Lung (tissue), 12 donors: ENCODE results near the gene RAD52. TPM values are rescaled to one million over a fixed set of nuclear protein-coding genes. Genes with fewer than 3 reads are reported as not detected.
"Not testable (repeated sequence)": the region's sequence is repeated elsewhere in the genome, so short reads cannot be mapped to it uniquely, and the experiment has no call there.

Source experiments
- ATAC-seq: fragments of 200-7000 bp; cut with Tn5 transposase; one replicate; pipeline ENCODE4 v1.9.1; 2020; ENCODE audit warnings: moderate number of reproducible peaks; ENCODE audit not compliant: insufficient read depth, low FRiP score
- DNase-seq, 3 donors: peaks; one replicate each; pipeline ENCODE4 v3.0.0-alpha.2; 2013 to 2017
- H3K27ac ChIP-seq, 2 donors: one replicate each; pipeline ENCODE4 v1.5.1; 2013; ENCODE audit warnings: mild to moderate bottlenecking in 2 of 2, moderate library complexity in 2 of 2, control low read depth in 1 of 2, inconsistent platforms in 1 of 2, low read depth in 1 of 2, low read length in 1 of 2
- H3K27me3 ChIP-seq, 3 donors: one replicate each; pipeline ENCODE4 v1.5.1; 2013; ENCODE audit warnings: low read length in 2 of 3; ENCODE audit not compliant: control insufficient read depth in 3 of 3, insufficient read depth in 3 of 3
- H3K36me3 ChIP-seq, 4 donors: one replicate each; pipeline ENCODE4 v1.5.1; 2013; ENCODE audit warnings: low read length in 4 of 4, mild to moderate bottlenecking in 1 of 4, moderate library complexity in 1 of 4; ENCODE audit not compliant: control insufficient read depth in 4 of 4, insufficient read depth in 4 of 4
- H3K4me1 ChIP-seq, 5 donors: one replicate each; pipeline ENCODE4 v1.5.1; 2013; ENCODE audit warnings: low read length in 5 of 5, mild to moderate bottlenecking in 2 of 5, moderate library complexity in 1 of 5; ENCODE audit not compliant: control insufficient read depth in 5 of 5, insufficient read depth in 5 of 5
- H3K4me3 ChIP-seq: one replicate; pipeline ENCODE4 v1.5.1; 2013; ENCODE audit warnings: mild to moderate bottlenecking, control low read depth, moderate library complexity
- H3K9ac ChIP-seq, 2 donors: one replicate each; pipeline ENCODE4 v1.5.1; 2013; ENCODE audit warnings: low read length in 2 of 2, control low read depth in 1 of 2; ENCODE audit not compliant: insufficient read depth in 1 of 2
- H3K9me3 ChIP-seq, 4 donors: one replicate each; pipeline ENCODE4 v1.5.1; 2013; ENCODE audit warnings: low read length in 3 of 4, mild to moderate bottlenecking in 1 of 4, moderate library complexity in 1 of 4; ENCODE audit not compliant: control insufficient read depth in 4 of 4, insufficient read depth in 3 of 4
- WGBS, 2 donors: extraction: QIAGEN DNeasy Blood & Tissue Kit; methylation state at CpG; one replicate each; pipeline ENCODE4 v1.1.7; 2013; 5-methylcytosine and 5-hydroxymethylcytosine counted together
- polyA plus RNA-seq, 2 donors: library from polyadenylated mRNA; stranded (reverse); fragments of 200-250 nt; gene quantifications; one replicate each; pipeline ENCODE4 v1.2.1, GENCODE V29; 2013
- total RNA-seq, 2 donors: library from RNA; depleted of rRNA in 1 of 2; stranded (reverse); fragments of >200 nt in 1 of 2; gene quantifications; one replicate each; pipeline ENCODE4 v1.2.1, GENCODE V29; 2014 to 2021
- TF ChIP-seq, protein P1 (sequence below): IDR thresholded peaks from 2 replicates; pipeline ENCODE4 v1.5.1; 2012; ENCODE audit warnings: mild to moderate bottlenecking; ENCODE audit errors: control extremely low read depth, extremely low read depth
- donor health status: control.
- donor health status: control.
- donor health status: Bipolar disorder and iron deficiency.
- donor health status: healthy.
- donor health status: DM: yes; HTN: yes; CAD: no.

Gene RAD52
- total and polyA plus RNA-seq, 4 donors: 4.3 to 36.8 (median 8.0) TPM

DNA sequence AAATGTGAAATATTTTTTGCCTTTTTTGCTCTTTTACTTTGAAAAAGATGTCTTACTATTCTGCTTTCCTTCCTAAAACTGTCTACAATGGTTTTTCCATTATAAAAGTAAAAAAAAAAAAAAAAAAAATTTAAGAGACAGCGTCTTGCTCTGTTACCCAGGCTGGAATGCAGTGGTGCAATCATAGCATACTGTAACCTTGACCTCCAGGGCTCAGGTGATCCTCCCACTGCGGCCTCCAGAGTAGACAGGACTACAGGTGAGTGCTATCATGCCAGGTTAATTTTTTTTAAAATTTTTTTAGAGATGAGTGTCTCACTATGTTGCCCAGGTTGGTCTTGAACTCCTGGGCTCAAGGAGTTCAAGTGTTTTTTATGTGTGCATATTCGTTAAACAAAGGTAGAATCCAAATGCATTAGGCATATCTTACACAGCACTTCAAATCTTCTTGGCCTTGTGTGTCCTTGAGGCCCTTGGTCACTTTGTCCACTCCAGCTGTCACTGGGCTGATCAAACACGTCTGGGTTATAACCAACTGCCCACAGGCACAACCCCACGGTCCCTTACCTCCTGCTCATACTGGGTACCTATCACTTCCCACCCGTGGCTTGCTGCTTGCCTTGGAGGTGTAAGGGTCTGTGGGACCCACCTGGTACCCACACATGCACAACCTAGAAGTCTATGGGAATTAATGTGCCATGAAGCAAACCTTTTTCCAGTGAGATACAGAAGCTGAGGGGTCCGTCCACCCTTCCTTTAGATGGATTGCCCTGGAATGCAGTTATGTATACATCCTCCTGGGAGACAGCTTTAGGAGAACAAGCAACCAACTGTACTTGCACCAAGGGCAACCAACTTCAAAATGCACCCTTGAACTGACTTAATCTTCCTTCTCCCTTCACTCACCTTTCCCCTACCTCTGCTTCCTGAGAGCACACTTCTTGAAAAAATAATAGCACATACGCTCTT is 12.8 kb downstream of the RAD52 start:
- Histone ChIP-seq H3K27me3 (no peaks in the 10 kb centered on the region), H3K27ac (no peak overlapping the region), H3K4me1 (no peaks in the 10 kb centered on the region), H3K9ac (no peak overlapping the region), H3K4me3 (no peak overlapping the region), H3K36me3 (peaks cover 1 to 6% (median 3%) of the 10 kb centered on the region in 4 donors), H3K9me3 (no peaks in the 10 kb centered on the region)
- TF ChIP-seq, protein P1, sequence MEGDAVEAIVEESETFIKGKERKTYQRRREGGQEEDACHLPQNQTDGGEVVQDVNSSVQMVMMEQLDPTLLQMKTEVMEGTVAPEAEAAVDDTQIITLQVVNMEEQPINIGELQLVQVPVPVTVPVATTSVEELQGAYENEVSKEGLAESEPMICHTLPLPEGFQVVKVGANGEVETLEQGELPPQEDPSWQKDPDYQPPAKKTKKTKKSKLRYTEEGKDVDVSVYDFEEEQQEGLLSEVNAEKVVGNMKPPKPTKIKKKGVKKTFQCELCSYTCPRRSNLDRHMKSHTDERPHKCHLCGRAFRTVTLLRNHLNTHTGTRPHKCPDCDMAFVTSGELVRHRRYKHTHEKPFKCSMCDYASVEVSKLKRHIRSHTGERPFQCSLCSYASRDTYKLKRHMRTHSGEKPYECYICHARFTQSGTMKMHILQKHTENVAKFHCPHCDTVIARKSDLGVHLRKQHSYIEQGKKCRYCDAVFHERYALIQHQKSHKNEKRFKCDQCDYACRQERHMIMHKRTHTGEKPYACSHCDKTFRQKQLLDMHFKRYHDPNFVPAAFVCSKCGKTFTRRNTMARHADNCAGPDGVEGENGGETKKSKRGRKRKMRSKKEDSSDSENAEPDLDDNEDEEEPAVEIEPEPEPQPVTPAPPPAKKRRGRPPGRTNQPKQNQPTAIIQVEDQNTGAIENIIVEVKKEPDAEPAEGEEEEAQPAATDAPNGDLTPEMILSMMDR: no peak
- ATAC-seq: no peak
- DNase-seq: no peak
- WGBS, 2 donors: 89 to 91% methylated on average over 8 of the region's 8 CpGs

DNA sequence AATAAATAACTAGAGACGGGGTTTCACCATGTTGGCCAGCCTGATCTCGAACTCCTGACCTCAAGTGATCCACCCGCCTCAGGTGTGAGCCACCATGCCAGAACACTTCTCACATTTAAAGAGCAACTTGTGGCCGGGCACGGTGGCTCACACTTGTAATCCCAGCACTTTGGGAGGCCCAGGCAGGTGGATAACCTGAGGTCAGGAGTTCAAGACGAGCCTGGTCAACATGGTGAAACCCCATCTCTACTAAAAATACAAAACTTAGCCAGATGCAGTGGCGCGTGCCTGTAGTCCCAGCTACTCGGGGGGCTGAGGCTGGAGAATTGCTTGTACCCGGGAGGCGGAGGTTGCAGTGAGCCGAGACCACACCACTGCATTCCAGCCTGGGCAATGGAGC is 13.6 kb downstream of the RAD52 start:
- H3K4me1 ChIP-seq, DNase-seq, ATAC-seq, H3K9me3 ChIP-seq, H3K4me3 ChIP-seq, H3K9ac ChIP-seq, H3K27ac ChIP-seq, H3K36me3 ChIP-seq, H3K27me3 ChIP-seq: not testable (repeated sequence)
- 93 to 98% methylated on average over 12 of the region's 12 CpGs for WGBS, 2 donors

DNA sequence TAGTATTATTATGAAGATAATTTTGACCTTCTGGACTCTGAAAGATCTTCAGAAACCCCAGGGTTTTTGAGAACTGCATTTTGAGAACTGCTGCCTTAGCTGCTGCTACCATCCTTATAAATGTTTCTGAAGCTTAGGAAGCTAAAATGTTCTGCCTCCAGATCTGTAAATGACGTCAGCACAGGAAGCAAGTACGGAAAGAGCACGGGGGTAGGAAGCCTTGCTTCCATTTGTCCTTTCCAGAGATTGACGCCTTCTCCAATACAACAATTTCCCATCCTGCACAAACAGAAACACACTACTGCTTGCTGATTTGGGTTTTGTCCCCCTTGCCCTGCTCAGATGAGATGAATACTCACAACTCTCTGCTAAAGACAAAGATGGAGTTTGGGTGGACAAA is 17.9 kb downstream of the RAD52 start:
- Histone ChIP-seq H3K9me3 (no peaks in the 10 kb centered on the region), H3K36me3 (peaks cover 13 to 21% (median 17%) of the 10 kb centered on the region in 4 donors), H3K27me3 (no peaks in the 10 kb centered on the region), H3K4me3 (no peak overlapping the region), H3K27ac (no peak overlapping the region), H3K9ac (no peak overlapping the region), H3K4me1 (no peaks in the 10 kb centered on the region)
- DNase-seq (no peak), ATAC-seq (no peak)
- WGBS, 2 donors: 75 to 88% methylated on average over 4 of the region's 4 CpGs
- TF ChIP-seq, protein P1: no peak

- TF ChIP-seq, protein P1: no peak
- DNase-seq (no peak), ATAC-seq (no peak)
- Histone ChIP-seq H3K4me3 (no peak overlapping the region), H3K9me3 (no peaks in the 10 kb centered on the region), H3K36me3 (peaks cover 13 to 23% (median 19%) of the 10 kb centered on the region in 4 donors), H3K4me1 (no peaks in the 10 kb centered on the region), H3K27me3 (no peaks in the 10 kb centered on the region), H3K27ac (no peak overlapping the region), H3K9ac (no peak overlapping the region)
- WGBS, 2 donors: 96 to 97% methylated on average over 5 of the region's 5 CpGs
Observed at GRCh38 chr12:931060-931459, 18.4 kb downstream of the RAD52 start.
